ENCODE measurements around the gene SPATA2L. TPM values are rescaled to one million over a fixed set of nuclear protein-coding genes. Genes with fewer than 3 reads are reported as not detected.

Gene SPATA2L
- total RNA-seq, 1 donor from 2014 or later, result 18.6 TPM

DNA sequence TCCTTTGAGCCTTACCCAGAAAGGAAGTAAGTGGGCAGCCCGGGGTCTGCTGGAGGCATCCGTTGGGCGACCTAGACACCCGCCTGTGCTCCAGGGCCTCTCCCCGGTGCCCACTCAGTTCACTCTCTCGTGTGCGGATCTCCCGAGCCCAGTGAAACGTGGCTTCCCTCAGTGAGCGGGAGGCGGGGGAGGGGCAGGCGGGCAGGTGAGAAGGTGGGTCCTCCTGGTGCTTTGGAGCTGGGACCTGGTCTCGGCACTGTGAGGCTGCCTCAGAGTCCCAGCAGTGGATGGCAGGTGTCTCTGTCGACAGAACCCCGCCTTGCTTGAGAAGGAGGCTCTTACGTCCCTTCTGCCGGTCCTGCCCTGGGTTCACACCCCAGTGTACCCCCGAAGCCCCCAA, 27.8 kb upstream of the SPATA2L start:
- H3K4me1 Mint-ChIP-seq (ENCODE audit: low read depth, unreplicated experiment), result peaks cover 7% of the 10 kb centered on the region
- H3K9me3 Mint-ChIP-seq (ENCODE audit: unreplicated experiment), result peaks cover 5% of the 10 kb centered on the region
- H3K27ac Mint-ChIP-seq (ENCODE audit: unreplicated experiment), result no peak overlapping the region
- peaks cover 7% of the 10 kb centered on the region for H3K27me3 Mint-ChIP-seq (ENCODE audit: unreplicated experiment)
- TF ChIP-seq, protein P1, sequence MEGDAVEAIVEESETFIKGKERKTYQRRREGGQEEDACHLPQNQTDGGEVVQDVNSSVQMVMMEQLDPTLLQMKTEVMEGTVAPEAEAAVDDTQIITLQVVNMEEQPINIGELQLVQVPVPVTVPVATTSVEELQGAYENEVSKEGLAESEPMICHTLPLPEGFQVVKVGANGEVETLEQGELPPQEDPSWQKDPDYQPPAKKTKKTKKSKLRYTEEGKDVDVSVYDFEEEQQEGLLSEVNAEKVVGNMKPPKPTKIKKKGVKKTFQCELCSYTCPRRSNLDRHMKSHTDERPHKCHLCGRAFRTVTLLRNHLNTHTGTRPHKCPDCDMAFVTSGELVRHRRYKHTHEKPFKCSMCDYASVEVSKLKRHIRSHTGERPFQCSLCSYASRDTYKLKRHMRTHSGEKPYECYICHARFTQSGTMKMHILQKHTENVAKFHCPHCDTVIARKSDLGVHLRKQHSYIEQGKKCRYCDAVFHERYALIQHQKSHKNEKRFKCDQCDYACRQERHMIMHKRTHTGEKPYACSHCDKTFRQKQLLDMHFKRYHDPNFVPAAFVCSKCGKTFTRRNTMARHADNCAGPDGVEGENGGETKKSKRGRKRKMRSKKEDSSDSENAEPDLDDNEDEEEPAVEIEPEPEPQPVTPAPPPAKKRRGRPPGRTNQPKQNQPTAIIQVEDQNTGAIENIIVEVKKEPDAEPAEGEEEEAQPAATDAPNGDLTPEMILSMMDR (IDR thresholded peaks at IDR 0.05; ENCODE audit: partially characterized antibody, unreplicated experiment), result no peak
- H3K4me3 Mint-ChIP-seq (ENCODE audit: unreplicated experiment), result no peak overlapping the region
- no peak for DNase-seq
- peaks cover 6% of the 10 kb centered on the region for H3K36me3 Mint-ChIP-seq (ENCODE audit: unreplicated experiment)

DNA sequence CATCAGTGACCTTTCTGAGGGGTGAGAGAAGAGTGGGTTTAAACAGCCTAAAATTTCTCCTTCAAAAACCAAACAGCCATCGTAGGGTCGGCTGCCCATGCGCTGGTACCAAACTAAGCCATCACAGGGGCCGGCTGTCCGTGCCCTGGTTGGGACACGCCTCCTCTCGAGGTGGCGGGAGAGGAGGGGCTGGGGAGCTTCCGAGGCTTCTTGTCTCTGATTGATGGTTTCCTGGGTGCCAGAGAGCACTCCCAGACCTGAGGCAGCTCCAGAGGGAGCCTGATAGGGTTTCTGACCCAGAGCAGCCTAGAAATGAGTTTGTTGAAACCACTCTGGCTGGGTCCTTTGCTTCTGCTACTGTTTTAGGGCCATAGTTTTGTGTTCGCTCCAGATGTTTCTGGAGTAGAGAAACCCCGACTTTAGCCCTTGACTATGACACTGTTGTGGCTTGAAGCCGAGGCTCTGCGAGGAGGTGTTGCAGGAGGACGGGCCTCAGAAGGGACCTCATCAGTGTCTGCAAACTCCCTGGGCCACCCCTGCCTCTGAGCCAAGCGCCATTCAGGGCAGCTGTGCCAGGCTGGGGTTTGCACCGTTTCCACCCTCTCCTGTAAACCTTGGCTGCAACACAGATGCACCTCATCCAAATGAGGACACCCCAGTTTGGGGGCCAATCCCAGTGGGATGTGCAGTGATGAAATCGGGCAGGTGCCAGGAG, 26.1 kb upstream of the SPATA2L start:
- peaks cover 6% of the 10 kb centered on the region for H3K36me3 Mint-ChIP-seq (ENCODE audit: unreplicated experiment)
- H3K27ac Mint-ChIP-seq (ENCODE audit: unreplicated experiment), result no peak overlapping the region
- H3K4me1 Mint-ChIP-seq (ENCODE audit: low read depth, unreplicated experiment), result peaks cover 7% of the 10 kb centered on the region
- TF ChIP-seq, protein P1 (IDR thresholded peaks at IDR 0.05; ENCODE audit: partially characterized antibody, unreplicated experiment), result no peak
- H3K9me3 Mint-ChIP-seq (ENCODE audit: unreplicated experiment), result peaks cover 5% of the 10 kb centered on the region
- no peak for DNase-seq
- peaks cover 12% of the 10 kb centered on the region for H3K27me3 Mint-ChIP-seq (ENCODE audit: unreplicated experiment)
- H3K4me3 Mint-ChIP-seq (ENCODE audit: unreplicated experiment), result no peak overlapping the region

DNA sequence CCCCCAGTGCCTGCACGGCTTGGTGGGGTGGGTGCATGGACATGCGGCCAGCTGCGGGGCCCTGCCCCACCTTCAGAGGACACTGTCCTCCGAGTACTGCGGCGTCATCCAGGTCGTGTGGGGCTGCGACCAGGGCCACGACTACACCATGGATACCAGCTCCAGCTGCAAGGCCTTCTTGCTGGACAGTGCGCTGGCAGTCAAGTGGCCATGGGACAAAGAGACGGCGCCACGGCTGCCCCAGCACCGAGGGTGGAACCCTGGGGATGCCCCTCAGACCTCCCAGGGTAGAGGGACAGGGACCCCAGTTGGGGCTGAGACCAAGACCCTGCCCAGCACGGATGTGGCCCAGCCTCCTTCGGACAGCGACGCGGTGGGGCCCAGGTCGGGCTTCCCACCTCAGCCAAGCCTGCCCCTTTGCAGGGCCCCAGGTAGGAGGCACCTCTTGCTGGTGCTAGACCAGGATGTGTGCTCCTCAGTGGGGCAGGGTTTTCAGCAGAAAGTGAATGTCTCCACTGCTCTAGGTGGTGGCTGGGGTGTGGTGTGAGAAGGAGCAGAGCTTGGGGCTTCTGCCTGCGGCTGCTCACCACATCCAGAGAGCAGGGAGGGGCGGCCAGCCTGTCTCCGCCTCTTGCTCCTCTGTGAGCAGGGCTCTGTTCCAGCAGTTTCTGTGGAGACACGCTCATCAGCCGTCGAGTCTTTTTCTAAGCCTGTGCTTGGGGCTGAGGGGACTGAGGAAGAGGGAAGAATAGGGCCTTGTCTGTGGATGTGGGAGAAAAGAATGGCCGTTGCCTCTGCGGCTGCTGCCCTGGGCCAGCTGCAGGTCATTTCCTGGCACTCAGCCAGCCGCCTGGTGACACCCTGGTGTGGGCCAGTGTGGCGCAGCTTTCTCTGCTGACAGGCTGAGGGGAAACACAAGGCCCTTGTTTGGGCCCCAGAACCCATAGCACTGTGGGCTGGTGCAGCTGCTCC, 22.1 kb upstream of the SPATA2L start:
- Mint-ChIP-seq H3K27me3 (ENCODE audit: unreplicated experiment) (peaks cover 10% of the 10 kb centered on the region), H3K4me3 (ENCODE audit: unreplicated experiment) (peak overlapping the region; percentile 80), H3K36me3 (ENCODE audit: unreplicated experiment) (no peaks in the 10 kb centered on the region), H3K27ac (ENCODE audit: unreplicated experiment) (no peak overlapping the region), H3K4me1 (ENCODE audit: low read depth, unreplicated experiment) (no peaks in the 10 kb centered on the region), H3K9me3 (ENCODE audit: unreplicated experiment) (peaks cover 7% of the 10 kb centered on the region)
- DNase-seq, result no peak
- TF ChIP-seq, protein P1 (IDR thresholded peaks at IDR 0.05; ENCODE audit: partially characterized antibody, unreplicated experiment), result no peak

DNA sequence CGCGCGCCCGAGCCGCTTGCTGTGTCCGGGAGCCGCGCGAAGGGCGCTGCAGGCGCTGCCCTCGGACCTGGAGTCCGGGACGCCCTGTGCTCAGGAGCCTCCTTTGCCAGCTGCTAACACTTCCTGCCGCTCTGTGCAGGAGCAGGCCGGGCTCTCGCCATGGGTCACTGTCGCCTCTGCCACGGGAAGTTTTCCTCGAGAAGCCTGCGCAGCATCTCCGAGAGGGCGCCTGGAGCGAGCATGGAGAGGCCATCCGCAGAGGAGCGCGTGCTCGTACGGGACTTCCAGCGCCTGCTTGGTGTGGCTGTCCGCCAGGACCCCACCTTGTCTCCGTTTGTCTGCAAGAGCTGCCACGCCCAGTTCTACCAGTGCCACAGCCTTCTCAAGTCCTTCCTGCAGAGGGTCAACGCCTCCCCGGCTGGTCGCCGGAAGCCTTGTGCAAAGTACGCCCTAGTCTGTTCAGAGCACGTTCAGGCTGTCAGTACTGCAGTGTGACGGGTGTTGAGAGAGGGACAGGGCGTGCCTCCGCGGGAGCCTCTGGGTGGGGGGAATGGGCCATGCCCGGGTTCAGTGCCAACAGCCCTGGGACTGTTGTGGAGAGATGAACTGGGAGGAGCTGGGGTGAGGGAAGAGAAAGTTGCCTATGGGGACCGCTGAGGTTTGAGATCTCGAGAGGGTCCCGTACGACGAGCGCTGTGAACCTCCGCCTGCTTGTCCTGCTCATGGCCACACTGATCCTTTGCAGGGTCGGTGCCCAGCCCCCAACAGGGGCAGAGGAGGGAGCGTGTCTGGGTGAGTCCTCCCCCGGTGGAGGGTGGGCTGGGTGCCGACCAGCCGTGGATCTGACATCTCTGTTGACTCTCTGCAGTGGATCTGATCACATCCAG, 21.1 kb upstream of the SPATA2L start:
- no peaks in the 10 kb centered on the region for H3K36me3 Mint-ChIP-seq (ENCODE audit: unreplicated experiment)
- peak overlapping the region; percentile 80 for H3K4me3 Mint-ChIP-seq (ENCODE audit: unreplicated experiment)
- peaks cover 11% of the 10 kb centered on the region for H3K9me3 Mint-ChIP-seq (ENCODE audit: unreplicated experiment)
- H3K4me1 Mint-ChIP-seq (ENCODE audit: low read depth, unreplicated experiment), result peaks cover 2% of the 10 kb centered on the region
- DNase-seq, result no peak
- H3K27me3 Mint-ChIP-seq (ENCODE audit: unreplicated experiment), result peaks cover 10% of the 10 kb centered on the region
- TF ChIP-seq, protein P1 (IDR thresholded peaks at IDR 0.05; ENCODE audit: partially characterized antibody, unreplicated experiment), result no peak
- H3K27ac Mint-ChIP-seq (ENCODE audit: unreplicated experiment), result no peak overlapping the region

Data from glutamatergic neuron (in vitro differentiated cells).